HepG2 (cell line): ENCODE measurements around the gene OR6S1. TPM values are rescaled to one million over a fixed set of nuclear protein-coding genes. Genes with fewer than 3 reads are reported as not detected.

Source experiments
- MATR3 ChIP-seq: sonication (generic); formaldehyde crosslinking; IDR thresholded peaks from 2 replicates; pipeline ENCODE4 v1.4.0; 2020; ENCODE audit warnings: missing genetic modification reagents
- PHF5A ChIP-seq: IDR thresholded peaks from one replicate; pipeline ENCODE4 v1.6.1; 2018; ENCODE audit warnings: low read depth, missing genetic modification reagents; ENCODE audit not compliant: unreplicated experiment
- SP1 ChIP-seq, 2 experiments: fragments of 450-650 bp in 1 of 2; sonication (generic) in 1 of 2; formaldehyde crosslinking in 1 of 2; IDR thresholded peaks; 2 replicates each; pipeline versions ENCODE4 v1.4.0 to v1.6.1; 2016 to 2020; ENCODE audit warnings: missing genetic modification reagents in 1 of 2
- SP4 ChIP-seq: sonication (generic); formaldehyde crosslinking; IDR thresholded peaks from 2 replicates; pipeline ENCODE4 v1.8.1; 2023; ENCODE audit warnings: mild to moderate bottlenecking, missing genetic modification reagents
- TGIF2 ChIP-seq: IDR thresholded peaks from 2 replicates; pipeline ENCODE4 v1.6.1; 2016; ENCODE audit warnings: control low read depth, missing compliant biosample characterization
- ZBTB8A ChIP-seq: sonication (generic); formaldehyde crosslinking; IDR thresholded peaks from 2 replicates; pipeline ENCODE4 v1.4.0; 2020; ENCODE audit warnings: mild to moderate bottlenecking, low read depth, missing genetic modification reagents, borderline replicate concordance
- ZNF780A ChIP-seq: sonication (generic); formaldehyde crosslinking; IDR thresholded peaks from 2 replicates; pipeline ENCODE4 v1.8.0; 2022; ENCODE audit warnings: mild to moderate bottlenecking, missing genetic modification reagents, moderate library complexity
- ZSCAN22 ChIP-seq: sonication (generic); formaldehyde crosslinking; IDR thresholded peaks from 2 replicates; pipeline ENCODE4 v1.4.0; 2020; ENCODE audit warnings: mild to moderate bottlenecking, missing genetic modification reagents
- polyA plus RNA-seq, 8 experiments: library from polyadenylated mRNA; depleted of rRNA in 3 of 8; stranded (reverse) in 7 of 8; unstranded in 1 of 8; fragments of >200 nt; fragmentation: Illumina TruSeq in 4 of 8; extraction: Trizol in 4 of 8; gene quantifications; 2 replicates each; pipeline versions ENCODE4 v1.2.1 to v1.2.3, GENCODE V29; 2011 to 2016; ENCODE audit warnings: low read depth in 4 of 8, missing spikeins in 1 of 8, mixed read lengths in 1 of 8; ENCODE audit not compliant: insufficient read depth in 1 of 8
- total RNA-seq, 5 experiments: library from RNA; depleted of rRNA; stranded (reverse); fragments of >200 nt; fragmentation: Illumina TruSeq; extraction: Trizol; gene quantifications; 2 replicates each; pipeline ENCODE4 v1.2.3, GENCODE V29; 2016; ENCODE audit warnings: low read depth in 1 of 5
- TF ChIP-seq, protein P1 (sequence below): sonication (generic); formaldehyde crosslinking; IDR thresholded peaks from 2 replicates; pipeline ENCODE4 v1.4.0; 2020; ENCODE audit warnings: missing genetic modification reagents
- TF ChIP-seq, protein P2 (sequence below): IDR thresholded peaks from 2 replicates; pipeline ENCODE4 v1.6.1; 2016; ENCODE audit warnings: low read depth, borderline replicate concordance
- TF ChIP-seq, protein P3 (sequence below): sonication (generic); formaldehyde crosslinking; IDR thresholded peaks from 2 replicates; pipeline ENCODE4 v1.9.0; 2021; ENCODE audit warnings: mild to moderate bottlenecking, missing genetic modification reagents
- TF ChIP-seq, protein P4 (sequence below): sonication (generic); formaldehyde crosslinking; IDR thresholded peaks from 2 replicates; pipeline ENCODE4 v1.5.0; 2020; ENCODE audit warnings: mild to moderate bottlenecking, missing genetic modification reagents

OR6S1 gene
- total and polyA plus RNA-seq, 2 of the 13 experiments (the other 11 are each of a cell fraction or from before 2014, with no cell fraction given), result 0.09 TPM; not detected in 1

DNA sequence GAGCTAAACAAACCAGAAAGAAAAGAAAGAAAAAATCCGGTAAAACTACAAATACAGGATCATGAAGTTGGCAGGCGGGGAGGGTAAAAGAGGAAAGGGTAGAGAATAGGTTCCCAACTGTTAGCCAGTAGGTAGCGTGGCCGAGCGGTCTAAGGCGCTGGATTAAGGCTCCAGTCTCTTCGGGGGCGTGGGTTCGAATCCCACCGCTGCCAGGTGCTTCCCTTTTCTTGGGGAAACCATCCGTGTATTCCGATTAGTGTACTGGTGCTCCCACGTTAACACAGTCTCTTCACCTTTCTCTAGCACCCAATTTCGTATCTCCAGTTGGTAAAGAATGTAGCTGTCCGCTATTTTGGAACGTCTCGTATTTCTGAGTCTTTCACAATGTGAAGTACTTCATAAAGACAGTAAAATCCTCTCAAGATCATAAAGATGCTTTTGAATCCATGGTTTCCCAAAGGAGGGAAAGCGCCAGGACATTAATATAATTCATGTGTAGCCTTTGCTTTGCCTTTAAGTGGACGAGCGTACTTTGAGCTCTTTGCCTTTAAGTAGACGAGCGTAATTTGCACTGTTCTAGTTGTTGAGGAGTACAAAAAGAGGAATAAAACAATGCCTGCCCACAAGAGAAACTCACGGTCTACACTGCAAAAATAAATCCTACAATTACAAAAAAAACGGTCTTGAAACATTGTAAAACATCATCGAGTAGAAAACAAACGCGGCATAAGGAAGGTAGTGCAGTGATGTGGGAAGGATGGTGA is 31.3 kb downstream of the OR6S1 start (continued):
- TF ChIP-seq, protein P1, sequence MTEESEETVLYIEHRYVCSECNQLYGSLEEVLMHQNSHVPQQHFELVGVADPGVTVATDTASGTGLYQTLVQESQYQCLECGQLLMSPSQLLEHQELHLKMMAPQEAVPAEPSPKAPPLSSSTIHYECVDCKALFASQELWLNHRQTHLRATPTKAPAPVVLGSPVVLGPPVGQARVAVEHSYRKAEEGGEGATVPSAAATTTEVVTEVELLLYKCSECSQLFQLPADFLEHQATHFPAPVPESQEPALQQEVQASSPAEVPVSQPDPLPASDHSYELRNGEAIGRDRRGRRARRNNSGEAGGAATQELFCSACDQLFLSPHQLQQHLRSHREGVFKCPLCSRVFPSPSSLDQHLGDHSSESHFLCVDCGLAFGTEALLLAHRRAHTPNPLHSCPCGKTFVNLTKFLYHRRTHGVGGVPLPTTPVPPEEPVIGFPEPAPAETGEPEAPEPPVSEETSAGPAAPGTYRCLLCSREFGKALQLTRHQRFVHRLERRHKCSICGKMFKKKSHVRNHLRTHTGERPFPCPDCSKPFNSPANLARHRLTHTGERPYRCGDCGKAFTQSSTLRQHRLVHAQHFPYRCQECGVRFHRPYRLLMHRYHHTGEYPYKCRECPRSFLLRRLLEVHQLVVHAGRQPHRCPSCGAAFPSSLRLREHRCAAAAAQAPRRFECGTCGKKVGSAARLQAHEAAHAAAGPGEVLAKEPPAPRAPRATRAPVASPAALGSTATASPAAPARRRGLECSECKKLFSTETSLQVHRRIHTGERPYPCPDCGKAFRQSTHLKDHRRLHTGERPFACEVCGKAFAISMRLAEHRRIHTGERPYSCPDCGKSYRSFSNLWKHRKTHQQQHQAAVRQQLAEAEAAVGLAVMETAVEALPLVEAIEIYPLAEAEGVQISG (CRISPR knock-in tag), result peak; percentile 79
- peak; percentile 56; the same call in 1 of the 2 replicates for TF ChIP-seq SP4 (CRISPR knock-in tag)
- TF ChIP-seq, protein P2, sequence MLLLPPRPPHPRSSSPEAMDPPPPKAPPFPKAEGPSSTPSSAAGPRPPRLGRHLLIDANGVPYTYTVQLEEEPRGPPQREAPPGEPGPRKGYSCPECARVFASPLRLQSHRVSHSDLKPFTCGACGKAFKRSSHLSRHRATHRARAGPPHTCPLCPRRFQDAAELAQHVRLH (CRISPR knock-in tag), result no peak
- TF ChIP-seq TGIF2 (CRISPR knock-in tag), result peak; percentile 85
- TF ChIP-seq PHF5A (CRISPR knock-in tag), result peak; percentile 30
- TF ChIP-seq, protein P3, sequence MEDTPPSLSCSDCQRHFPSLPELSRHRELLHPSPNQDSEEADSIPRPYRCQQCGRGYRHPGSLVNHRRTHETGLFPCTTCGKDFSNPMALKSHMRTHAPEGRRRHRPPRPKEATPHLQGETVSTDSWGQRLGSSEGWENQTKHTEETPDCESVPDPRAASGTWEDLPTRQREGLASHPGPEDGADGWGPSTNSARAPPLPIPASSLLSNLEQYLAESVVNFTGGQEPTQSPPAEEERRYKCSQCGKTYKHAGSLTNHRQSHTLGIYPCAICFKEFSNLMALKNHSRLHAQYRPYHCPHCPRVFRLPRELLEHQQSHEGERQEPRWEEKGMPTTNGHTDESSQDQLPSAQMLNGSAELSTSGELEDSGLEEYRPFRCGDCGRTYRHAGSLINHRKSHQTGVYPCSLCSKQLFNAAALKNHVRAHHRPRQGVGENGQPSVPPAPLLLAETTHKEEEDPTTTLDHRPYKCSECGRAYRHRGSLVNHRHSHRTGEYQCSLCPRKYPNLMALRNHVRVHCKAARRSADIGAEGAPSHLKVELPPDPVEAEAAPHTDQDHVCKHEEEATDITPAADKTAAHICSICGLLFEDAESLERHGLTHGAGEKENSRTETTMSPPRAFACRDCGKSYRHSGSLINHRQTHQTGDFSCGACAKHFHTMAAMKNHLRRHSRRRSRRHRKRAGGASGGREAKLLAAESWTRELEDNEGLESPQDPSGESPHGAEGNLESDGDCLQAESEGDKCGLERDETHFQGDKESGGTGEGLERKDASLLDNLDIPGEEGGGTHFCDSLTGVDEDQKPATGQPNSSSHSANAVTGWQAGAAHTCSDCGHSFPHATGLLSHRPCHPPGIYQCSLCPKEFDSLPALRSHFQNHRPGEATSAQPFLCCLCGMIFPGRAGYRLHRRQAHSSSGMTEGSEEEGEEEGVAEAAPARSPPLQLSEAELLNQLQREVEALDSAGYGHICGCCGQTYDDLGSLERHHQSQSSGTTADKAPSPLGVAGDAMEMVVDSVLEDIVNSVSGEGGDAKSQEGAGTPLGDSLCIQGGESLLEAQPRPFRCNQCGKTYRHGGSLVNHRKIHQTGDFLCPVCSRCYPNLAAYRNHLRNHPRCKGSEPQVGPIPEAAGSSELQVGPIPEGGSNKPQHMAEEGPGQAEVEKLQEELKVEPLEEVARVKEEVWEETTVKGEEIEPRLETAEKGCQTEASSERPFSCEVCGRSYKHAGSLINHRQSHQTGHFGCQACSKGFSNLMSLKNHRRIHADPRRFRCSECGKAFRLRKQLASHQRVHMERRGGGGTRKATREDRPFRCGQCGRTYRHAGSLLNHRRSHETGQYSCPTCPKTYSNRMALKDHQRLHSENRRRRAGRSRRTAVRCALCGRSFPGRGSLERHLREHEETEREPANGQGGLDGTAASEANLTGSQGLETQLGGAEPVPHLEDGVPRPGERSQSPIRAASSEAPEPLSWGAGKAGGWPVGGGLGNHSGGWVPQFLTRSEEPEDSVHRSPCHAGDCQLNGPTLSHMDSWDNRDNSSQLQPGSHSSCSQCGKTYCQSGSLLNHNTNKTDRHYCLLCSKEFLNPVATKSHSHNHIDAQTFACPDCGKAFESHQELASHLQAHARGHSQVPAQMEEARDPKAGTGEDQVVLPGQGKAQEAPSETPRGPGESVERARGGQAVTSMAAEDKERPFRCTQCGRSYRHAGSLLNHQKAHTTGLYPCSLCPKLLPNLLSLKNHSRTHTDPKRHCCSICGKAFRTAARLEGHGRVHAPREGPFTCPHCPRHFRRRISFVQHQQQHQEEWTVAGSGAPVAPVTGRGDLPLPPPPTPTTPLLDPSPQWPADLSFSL (CRISPR knock-in tag), result no peak
- no peak for TF ChIP-seq SP1 (IDR thresholded peaks at IDR 0.05)
- TF ChIP-seq SP1 (CRISPR knock-in tag; IDR thresholded peaks at IDR 0.05), result no peak
- TF ChIP-seq, protein P4, sequence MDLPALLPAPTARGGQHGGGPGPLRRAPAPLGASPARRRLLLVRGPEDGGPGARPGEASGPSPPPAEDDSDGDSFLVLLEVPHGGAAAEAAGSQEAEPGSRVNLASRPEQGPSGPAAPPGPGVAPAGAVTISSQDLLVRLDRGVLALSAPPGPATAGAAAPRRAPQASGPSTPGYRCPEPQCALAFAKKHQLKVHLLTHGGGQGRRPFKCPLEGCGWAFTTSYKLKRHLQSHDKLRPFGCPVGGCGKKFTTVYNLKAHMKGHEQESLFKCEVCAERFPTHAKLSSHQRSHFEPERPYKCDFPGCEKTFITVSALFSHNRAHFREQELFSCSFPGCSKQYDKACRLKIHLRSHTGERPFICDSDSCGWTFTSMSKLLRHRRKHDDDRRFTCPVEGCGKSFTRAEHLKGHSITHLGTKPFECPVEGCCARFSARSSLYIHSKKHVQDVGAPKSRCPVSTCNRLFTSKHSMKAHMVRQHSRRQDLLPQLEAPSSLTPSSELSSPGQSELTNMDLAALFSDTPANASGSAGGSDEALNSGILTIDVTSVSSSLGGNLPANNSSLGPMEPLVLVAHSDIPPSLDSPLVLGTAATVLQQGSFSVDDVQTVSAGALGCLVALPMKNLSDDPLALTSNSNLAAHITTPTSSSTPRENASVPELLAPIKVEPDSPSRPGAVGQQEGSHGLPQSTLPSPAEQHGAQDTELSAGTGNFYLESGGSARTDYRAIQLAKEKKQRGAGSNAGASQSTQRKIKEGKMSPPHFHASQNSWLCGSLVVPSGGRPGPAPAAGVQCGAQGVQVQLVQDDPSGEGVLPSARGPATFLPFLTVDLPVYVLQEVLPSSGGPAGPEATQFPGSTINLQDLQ, result no peak
- TF ChIP-seq MATR3, result no peak
- TF ChIP-seq ZBTB8A (CRISPR knock-in tag), result no peak
- TF ChIP-seq ZSCAN22 (CRISPR knock-in tag), result peak; percentile 52; the same call in 1 of the 2 replicates
- no peak for TF ChIP-seq ZNF780A (CRISPR knock-in tag)
